ENCODE data around the gene XKR8. TPM values are rescaled to one million over a fixed set of nuclear protein-coding genes. Genes with fewer than 3 reads are reported as not detected.

XKR8 gene
- total RNA-seq, 1 donor from 2014 or later, result 5.0 TPM

DNA sequence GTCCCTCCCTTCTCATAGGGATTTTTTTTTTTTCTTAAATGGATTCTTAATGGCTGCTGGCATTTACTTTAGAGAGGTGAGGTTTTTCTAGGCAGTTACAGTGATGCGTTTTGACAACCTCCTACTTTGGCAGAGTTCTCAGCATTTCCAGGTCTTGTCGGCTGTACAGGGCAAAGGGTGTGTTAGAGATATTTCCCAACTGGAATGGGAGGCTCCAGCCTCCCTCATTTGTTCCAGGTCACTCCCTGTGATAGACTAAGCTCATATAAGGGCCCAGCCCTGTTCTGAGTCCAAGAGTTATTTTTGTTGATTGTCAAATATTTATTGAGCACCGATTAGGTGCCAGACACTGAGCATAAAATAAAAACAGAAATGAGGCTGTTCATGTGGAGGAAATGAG lies 7.6 kb upstream of the XKR8 start:
- intact Hi-C loops (cut with DNase I), result no loop called here
- DNase-seq (ENCODE audit: low spot score) (no peak), ATAC-seq (peak; percentile 78)

GRCh38 chr1:27954186-27954585 lies 5.6 kb upstream of the XKR8 start:
- intact Hi-C loops (cut with DNase I), result no loop called here
- no peak for DNase-seq (ENCODE audit: low spot score)
- ATAC-seq, result no peak

- intact Hi-C loops (cut with DNase I), result no loop called here
- ATAC-seq (no peak), DNase-seq (ENCODE audit: low spot score) (no peak)
Measured at GRCh38 chr1:27955076-27955475, 4.7 kb upstream of the XKR8 start.

DNA sequence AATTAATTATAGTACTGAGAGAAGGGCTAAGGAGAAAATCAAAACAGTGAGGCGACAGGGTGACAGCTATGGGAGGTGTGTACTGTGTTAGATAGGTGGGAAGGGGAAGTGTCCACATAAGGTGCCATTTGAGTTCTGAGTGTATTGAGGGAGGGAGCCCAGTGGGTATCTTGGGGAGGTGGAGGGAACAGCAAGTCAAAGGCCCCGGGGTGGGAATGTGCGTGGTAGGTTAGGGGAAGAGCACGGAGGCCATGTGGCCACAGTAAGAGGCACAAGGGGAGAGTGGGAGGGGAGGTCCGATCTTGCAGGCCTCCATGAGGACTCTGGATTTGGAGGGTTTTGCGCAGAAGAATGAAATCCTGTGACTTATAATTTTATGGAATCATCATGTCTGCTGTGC lies 3.0 kb upstream of the XKR8 start:
- DNase-seq (ENCODE audit: low spot score), result no peak
- intact Hi-C loops (cut with DNase I), result no loop called here
- no peak for ATAC-seq

- DNase-seq (ENCODE audit: low spot score) (no peak), ATAC-seq (no peak)
- intact Hi-C loops (cut with DNase I), result no loop called here
Measured at GRCh38 chr1:27957655-27958054, 2.1 kb upstream of the XKR8 start.

- intact Hi-C loops (cut with DNase I), result no loop called here
- ATAC-seq (no peak), DNase-seq (ENCODE audit: low spot score) (no peak)
Measured at GRCh38 chr1:27958513-27958912, 1.3 kb upstream of the XKR8 start.

GRCh38 chr1:27960762-27961645 lies 1.2 kb downstream of the XKR8 start:
- ATAC-seq, result no peak
- intact Hi-C loops (cut with DNase I), result no loop called here
- DNase-seq (ENCODE audit: low spot score), result no peak

DNA sequence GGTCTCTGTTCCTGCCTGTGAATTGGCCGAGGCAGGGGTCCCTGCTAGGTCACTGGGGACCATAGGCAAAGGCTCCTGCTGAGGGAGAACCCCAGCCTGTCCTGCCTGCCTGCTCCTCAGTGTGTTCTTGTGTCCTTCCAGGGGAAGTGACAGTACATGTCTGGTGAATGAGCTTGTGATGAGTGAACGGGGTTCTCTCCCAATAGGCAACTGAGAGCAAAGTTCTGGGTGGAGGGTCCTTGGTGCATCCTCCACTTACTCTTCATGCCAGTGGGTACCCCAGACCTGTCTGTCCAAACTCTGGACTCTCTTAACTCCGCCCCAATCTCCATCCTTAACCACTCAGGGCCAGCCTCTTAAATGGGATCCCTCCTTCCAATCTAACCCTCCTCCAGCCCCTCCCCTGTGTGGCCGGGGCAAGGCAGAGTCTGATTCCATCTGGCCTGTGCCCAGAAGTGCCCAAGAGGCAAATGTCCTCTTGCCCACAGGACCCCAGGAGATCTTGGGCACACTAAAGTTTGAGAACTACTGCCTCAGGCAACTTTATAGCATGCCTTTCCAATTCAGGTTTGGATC lies 2.0 kb downstream of the XKR8 start:
- intact Hi-C loops (cut with DNase I), result no loop called here
- ATAC-seq (no peak), DNase-seq (ENCODE audit: low spot score) (no peak)

- no peak for DNase-seq (ENCODE audit: low spot score)
- ATAC-seq, result no peak
- intact Hi-C loops (cut with DNase I), result no loop called here
Measured at GRCh38 chr1:27963393-27963792, 3.6 kb downstream of the XKR8 start.

GRCh38 chr1:27966402-27967105 lies 6.8 kb downstream of the XKR8 start:
- no peak for DNase-seq (ENCODE audit: low spot score)
- intact Hi-C loops (cut with DNase I), result no loop called here
- ATAC-seq, result no peak

DNA sequence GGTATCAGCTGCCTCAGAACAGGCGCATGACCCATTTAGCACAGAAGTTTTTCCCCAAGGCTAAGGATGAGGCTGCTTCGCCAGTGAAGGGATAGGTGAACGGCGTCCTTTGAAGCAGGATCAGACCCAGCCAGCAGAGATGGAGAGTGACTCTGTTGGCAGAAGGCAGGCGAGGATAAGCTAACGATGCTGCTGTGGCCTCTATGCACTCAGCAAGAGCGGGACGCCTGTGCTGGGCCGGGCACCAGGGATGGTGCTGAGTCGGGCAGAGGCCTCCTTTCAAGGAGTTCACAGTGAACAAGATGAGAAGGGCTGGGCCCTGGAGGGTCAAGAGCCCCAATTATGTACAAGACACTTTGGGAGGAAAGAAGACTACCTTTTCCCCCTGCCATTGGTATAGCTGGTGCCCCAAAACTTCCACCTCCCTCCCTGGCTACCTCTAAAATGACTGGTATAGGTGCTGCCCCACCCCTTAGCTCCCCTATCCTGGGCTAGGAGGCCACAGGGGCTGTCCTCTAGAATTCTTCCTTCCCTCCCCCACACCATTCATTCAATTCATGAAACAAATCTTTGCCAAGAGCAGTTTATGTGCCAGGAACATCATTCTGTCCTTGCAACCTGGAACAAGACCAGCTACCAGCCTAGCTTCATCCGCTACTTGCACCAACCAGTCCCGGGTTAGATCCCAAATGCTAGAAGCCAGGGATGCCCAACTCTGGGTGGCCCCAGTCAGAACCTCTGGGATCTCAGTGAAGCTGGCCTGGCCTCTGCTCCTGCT lies 7.5 kb downstream of the XKR8 start:
- ATAC-seq (no peak), DNase-seq (ENCODE audit: low spot score) (no peak)
- intact Hi-C loops (cut with DNase I), result no loop called here

DNA sequence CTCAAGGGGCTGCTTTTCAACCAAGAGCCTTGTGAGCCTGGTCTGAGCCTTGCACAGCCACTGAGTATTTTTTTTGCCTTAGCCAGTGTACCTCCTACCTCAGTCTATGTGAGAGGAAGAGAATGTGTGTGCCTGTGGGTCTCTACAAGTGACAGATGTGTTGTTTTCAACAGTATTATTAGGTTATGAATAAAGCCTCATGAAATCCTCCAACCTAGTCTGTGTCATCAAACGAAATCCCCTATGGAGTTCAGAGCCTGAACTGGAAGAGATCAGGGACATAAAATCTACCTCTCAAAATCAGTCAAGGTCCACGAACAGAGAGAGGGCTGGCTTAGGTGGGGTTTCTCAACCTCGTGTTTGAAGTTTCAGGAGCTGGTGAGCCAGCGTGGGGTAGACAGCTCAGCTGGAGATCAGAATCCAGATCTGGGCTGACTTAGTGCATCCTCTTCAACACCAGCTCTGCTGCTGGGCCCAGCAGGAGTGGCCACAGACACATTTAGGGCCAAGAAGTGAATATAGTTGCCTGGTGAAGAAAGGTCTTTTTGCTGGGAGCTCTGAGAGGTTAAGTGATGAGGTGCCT lies 8.2 kb downstream of the XKR8 start:
- no peak for DNase-seq (ENCODE audit: low spot score)
- intact Hi-C loops (cut with DNase I), result no loop called here
- no peak for ATAC-seq

DNA sequence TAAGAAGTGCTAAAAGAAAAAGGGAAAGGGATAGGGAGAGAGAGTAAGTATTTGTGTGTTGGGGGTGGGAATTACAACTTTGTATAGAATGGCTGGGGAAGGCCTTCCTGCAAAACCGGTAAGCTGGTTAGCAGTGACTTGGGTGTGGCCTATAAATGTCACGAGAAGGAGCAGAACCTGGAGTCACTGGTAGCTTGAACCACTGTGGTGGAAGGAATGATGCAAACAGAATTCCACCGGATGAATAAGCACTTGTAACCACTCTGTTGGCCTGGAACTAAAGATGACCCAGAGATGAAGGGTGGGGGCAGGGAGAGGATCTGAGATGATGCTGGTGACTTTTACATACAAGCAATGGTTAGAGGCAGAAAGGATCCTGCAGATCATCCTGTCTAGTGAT lies 8.9 kb downstream of the XKR8 start:
- DNase-seq (ENCODE audit: low spot score), result no peak
- no peak for ATAC-seq
- intact Hi-C loops (cut with DNase I), result no loop called here

DNA sequence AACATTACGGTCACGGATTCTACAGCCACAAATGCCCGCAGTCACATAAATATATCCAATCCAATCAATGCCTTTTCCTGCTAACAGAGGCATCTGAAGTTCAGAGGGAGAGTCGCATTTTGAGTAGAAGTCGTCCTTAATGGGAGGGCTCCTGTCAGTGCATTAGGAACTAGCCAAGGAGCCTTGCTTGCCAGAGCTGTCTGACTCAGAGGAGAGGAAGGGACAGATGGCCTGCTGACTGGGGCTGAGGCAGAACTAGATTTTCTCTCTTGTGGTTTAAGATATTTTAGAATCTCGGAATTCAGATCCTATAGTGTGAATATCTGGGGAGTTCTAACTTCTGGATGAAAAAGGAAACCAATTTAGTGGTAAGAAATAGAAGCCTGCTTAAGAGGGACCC lies 10.6 kb downstream of the XKR8 start:
- intact Hi-C loops (cut with DNase I), result no loop called here
- DNase-seq (ENCODE audit: low spot score), result no peak
- ATAC-seq, result no peak

- DNase-seq (ENCODE audit: low spot score) (no peak), ATAC-seq (peak; percentile 83)
- intact Hi-C loops (cut with DNase I), result no loop called here
Measured at GRCh38 chr1:27971674-27972073, 11.9 kb downstream of the XKR8 start.

DNA sequence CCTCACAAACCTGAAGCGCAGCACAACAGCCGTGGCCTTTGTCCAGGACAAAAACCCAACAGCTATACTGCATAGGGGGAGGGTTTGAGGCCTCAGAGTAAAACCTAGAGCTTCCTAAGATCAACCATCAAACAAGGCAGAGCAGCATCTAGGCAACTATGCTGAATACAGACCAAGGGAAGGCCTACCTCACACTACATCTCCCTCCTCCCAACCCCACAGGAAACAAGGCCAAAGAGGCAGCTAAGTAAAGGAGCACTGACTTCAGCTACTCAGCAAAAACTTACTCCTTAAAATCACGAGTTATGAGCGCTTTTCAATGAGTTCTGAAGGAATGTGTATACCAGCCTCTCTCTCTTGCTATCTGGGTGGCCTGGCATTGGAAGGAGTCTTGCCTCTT lies 12.4 kb downstream of the XKR8 start:
- no peak for DNase-seq (ENCODE audit: low spot score)
- intact Hi-C loops (cut with DNase I), result no loop called here
- ATAC-seq, result no peak

GRCh38 chr1:27973771-27974416 lies 14.1 kb downstream of the XKR8 start:
- intact Hi-C loops (cut with DNase I), result no loop called here
- ATAC-seq (no peak), DNase-seq (ENCODE audit: low spot score) (no peak)

GRCh38 chr1:27974417-27974781 lies 14.6 kb downstream of the XKR8 start:
- DNase-seq (ENCODE audit: low spot score) (no peak), ATAC-seq (no peak)
- intact Hi-C loops (cut with DNase I), result no loop called here
